Progenitor cell of endocrine pancreas (in vitro differentiated cells): Measurements from ENCODE around the gene PSPN. TPM values are rescaled to one million over a fixed set of nuclear protein-coding genes. Genes with fewer than 3 reads are reported as not detected.

Experiments used
- DNase-seq: peaks from one replicate; pipeline ENCODE4 v3.0.0; 2021; ENCODE audit warnings: low spot score; ENCODE audit not compliant: unreplicated experiment
- H3K27ac Mint-ChIP-seq: 2 replicates; pipeline ENCODE4 v1.8.0; 2021; ENCODE audit warnings: mild to moderate bottlenecking, moderate library complexity, mixed read lengths
- H3K27me3 Mint-ChIP-seq: 2 replicates; pipeline ENCODE4 v1.8.0; 2021; ENCODE audit warnings: mixed read lengths
- H3K36me3 Mint-ChIP-seq: 2 replicates; pipeline ENCODE4 v1.8.0; 2022; ENCODE audit warnings: mixed read lengths; ENCODE audit not compliant: insufficient read depth
- H3K4me1 Mint-ChIP-seq: 2 replicates; pipeline ENCODE4 v1.8.0; 2021; ENCODE audit warnings: low read depth, mixed read lengths
- H3K4me3 Mint-ChIP-seq: 2 replicates; pipeline ENCODE4 v1.8.0; 2021; ENCODE audit warnings: low read depth, mild to moderate bottlenecking, moderate library complexity, mixed read lengths
- H3K9me3 Mint-ChIP-seq: 2 replicates; pipeline ENCODE4 v1.8.0; 2021; ENCODE audit warnings: low read depth, mixed read lengths
- long read RNA-seq: library from polyadenylated mRNA; unstranded; transcript quantifications from one replicate; pipeline ENCODE4 v2.0.0, GENCODE V29; 2020
- total RNA-seq: library from RNA; stranded (reverse); gene quantifications from 2 replicates; pipeline ENCODE4 v1.2.1, GENCODE V29; 2021
- TF ChIP-seq, protein P1 (sequence below): fragments of 200-600 bp; sonication (generic); IDR thresholded peaks from one replicate; pipeline ENCODE4 v1.5.0; 2021; ENCODE audit warnings: antibody characterized with exemption, mild to moderate bottlenecking; ENCODE audit not compliant: unreplicated experiment

The PSPN gene, protein sequence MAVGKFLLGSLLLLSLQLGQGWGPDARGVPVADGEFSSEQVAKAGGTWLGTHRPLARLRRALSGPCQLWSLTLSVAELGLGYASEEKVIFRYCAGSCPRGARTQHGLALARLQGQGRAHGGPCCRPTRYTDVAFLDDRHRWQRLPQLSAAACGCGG
- 4.3 TPM in 2 replicates for total RNA-seq
- long read RNA-seq: 0 reads

DNA sequence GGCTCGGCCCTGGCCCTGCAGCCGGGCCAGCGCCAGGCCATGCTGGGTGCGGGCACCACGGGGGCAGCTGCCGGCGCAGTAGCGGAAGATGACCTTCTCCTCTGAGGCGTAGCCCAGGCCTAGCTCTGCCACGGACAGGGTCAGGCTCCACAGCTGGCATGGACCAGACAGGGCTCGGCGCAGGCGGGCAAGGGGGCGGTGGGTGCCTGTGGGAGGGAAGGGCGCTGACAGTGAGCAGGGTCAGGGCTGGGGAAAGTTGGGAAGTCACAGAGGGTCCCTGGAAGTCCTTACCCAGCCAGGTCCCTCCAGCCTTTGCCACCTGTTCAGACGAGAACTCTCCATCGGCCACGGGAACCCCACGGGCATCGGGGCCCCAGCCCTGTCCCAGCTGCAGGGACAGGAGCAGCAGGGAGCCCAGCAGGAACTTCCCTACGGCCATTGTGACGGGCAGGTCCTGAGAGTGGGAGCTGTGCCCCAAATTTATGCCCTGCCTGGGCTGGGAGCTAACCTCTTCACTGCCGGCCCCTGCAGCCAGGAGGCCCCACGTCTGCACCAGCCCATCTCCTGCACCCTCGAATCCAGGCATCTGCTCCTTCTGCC lies at the start of gene PSPN:
PSPN (minus strand) TSS at position 523 of the 600 bp plus-strand sequence; CDS start at position 439, 84 bp downstream.
- Mint-ChIP-seq H3K27me3 (no peaks in the 10 kb centered on the region), H3K9me3 (no peaks in the 10 kb centered on the region), H3K4me3 (no peak within 1 kb of the TSS), H3K27ac (no peak within 1 kb of the TSS), H3K36me3 (peaks cover 12% of the 10 kb centered on the region), H3K4me1 (peaks cover 5% of the 10 kb centered on the region)
- TF ChIP-seq, protein P1, sequence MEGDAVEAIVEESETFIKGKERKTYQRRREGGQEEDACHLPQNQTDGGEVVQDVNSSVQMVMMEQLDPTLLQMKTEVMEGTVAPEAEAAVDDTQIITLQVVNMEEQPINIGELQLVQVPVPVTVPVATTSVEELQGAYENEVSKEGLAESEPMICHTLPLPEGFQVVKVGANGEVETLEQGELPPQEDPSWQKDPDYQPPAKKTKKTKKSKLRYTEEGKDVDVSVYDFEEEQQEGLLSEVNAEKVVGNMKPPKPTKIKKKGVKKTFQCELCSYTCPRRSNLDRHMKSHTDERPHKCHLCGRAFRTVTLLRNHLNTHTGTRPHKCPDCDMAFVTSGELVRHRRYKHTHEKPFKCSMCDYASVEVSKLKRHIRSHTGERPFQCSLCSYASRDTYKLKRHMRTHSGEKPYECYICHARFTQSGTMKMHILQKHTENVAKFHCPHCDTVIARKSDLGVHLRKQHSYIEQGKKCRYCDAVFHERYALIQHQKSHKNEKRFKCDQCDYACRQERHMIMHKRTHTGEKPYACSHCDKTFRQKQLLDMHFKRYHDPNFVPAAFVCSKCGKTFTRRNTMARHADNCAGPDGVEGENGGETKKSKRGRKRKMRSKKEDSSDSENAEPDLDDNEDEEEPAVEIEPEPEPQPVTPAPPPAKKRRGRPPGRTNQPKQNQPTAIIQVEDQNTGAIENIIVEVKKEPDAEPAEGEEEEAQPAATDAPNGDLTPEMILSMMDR: no peak
- no peak for DNase-seq

DNA sequence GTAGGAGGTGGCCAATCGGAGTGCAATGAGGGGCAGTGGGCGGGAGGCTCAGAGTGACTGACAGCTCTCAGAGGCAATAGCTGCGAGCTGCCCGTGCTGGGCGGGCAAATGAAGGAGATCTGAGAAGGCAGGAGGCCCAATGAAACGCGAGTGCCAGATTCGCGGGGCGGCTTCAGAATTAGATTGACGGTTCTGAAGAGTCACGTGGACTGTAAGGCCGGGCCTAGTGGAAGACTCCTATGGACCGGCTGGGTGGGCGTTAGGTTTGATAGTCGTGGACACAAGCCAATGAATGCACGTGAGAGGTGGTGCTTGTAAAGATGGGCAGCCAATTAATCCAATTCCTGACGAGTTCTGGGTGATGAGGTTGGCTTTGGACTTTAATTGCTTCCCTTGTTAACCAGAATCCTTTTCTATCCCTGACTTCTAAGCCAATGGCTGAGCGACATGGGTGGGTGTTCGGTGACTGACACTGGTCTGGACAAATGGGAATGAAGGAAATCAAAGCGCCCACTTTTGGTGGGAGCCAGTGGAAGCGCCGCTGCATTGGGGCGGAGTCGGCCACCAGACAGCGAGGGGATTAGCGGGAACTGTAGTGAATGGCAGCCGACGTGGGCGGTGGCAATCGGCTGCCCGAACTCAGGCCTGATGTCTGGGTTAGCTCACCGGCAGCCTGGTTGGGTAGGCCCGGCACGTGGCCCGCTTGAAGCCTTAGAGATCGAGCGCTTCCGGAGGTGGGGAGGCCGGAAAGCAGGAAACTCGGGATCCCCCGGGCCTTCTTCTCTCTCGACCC lies 49.4 kb upstream of the PSPN start:
- Mint-ChIP-seq H3K27ac (peak overlapping the region; percentile 90), H3K4me1 (peaks cover 11% of the 10 kb centered on the region), H3K36me3 (peaks cover 6% of the 10 kb centered on the region), H3K27me3 (peaks cover 7% of the 10 kb centered on the region), H3K4me3 (peak overlapping the region; percentile 70), H3K9me3 (no peaks in the 10 kb centered on the region)
- DNase-seq: peak; percentile 98
- TF ChIP-seq, protein P1: no peak

DNA sequence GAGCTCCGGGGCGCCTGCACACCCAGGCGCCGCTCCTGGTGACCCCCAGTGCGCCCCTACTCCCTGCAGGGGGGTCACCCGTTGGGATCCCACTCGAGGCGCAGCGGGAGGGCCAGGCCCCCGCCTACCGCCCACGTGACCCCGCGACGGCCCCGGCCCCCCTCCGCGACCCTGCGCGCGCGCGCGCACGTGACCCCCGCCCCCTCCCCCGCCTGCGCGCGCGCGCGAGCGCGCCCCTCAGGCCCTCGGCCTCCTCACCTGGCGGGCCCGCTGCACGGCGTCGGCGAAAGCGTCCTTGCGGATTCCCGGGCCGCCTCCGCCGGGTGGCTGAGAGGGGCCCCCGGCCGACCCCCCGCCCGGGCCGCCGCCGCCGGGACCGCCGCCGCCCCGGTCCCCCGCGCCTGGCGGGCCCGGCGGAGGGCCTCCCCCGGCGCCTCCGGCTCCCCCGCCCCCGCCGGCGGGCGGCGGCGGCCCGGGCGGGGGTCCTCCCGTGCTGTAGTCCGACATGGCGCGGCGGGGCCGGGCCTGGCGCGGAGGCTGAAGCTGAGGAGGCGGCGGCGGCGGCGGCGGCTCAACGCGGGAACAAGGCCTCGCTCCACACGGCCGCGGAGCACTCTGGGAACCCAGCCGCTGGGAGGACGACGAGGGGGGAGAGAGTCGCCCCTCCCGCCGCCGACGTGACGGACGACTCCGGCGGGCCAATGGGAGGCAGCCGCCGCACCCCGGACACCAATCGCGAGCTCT lies 48.6 kb upstream of the PSPN start, which contains the start of gene KHSRP:
KHSRP (minus strand) TSS at position 617 of the 744 bp plus-strand sequence; CDS start at position 507, 110 bp downstream.
- H3K4me1 Mint-ChIP-seq: peaks cover 11% of the 10 kb centered on the region
- peak within 1 kb of the TSS; percentile 88 for H3K4me3 Mint-ChIP-seq
- H3K9me3 Mint-ChIP-seq: no peaks in the 10 kb centered on the region
- TF ChIP-seq, protein P1: no peak
- H3K36me3 Mint-ChIP-seq: peaks cover 7% of the 10 kb centered on the region
- H3K27me3 Mint-ChIP-seq: no peaks in the 10 kb centered on the region
- H3K27ac Mint-ChIP-seq: peak within 1 kb of the TSS; percentile 90
- DNase-seq: no peak

GRCh38 chr19:6423499-6424194 lies 47.9 kb upstream of the PSPN start:
- H3K36me3 Mint-ChIP-seq: peaks cover 7% of the 10 kb centered on the region
- H3K4me3 Mint-ChIP-seq: peak overlapping the region; percentile 88
- TF ChIP-seq, protein P1: no peak
- DNase-seq: no peak
- H3K27ac Mint-ChIP-seq: peak overlapping the region; percentile 90
- no peaks in the 10 kb centered on the region for H3K27me3 Mint-ChIP-seq
- peaks cover 11% of the 10 kb centered on the region for H3K4me1 Mint-ChIP-seq
- no peaks in the 10 kb centered on the region for H3K9me3 Mint-ChIP-seq
